ENCODE measurements around the gene BORCS6. TPM values are rescaled to one million over a fixed set of nuclear protein-coding genes. Genes with fewer than 3 reads are reported as not detected.

BORCS6 gene
- polyA plus RNA-seq, 1 donor from 2014 or later, result 12.1 TPM

DNA sequence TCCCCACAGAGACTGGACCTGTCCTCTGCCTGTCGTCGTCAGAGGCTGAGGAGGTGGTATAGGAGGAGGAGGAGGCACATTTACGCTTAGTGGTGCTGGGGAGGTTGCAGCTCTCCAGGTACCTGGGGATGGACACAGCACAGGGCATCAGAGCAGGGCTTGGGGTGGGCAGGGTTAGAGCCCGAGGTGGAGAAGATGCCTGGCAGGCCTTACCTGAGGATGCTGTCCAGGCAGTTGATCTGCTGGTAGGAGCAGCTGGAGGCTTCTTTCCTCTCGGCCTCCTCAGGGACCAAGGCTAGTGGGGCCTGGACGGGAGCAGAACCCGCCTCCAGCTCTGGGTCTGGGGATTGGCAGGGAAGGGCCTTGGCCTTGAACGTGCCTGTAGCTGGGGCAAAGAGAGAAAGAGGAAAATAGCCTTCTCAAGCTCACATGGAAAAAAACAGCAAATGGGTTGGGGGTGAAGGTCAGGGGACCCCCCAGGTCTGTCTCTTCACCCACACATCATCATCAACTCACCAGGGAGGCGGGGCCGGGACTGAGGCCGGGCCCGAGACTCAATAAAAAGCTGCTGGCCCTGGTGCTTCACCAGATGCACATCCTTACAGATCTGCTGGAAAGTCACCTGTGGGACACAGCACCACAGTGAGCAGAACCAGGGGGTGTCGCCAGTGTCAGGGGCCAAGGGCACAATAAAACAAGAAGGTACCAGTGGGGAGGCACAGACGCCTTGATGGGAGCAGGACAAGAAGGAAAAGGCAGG is 43.4 kb downstream of the BORCS6 start:
- no peaks in the 10 kb centered on the region for H3K9me2 ChIP-seq (ENCODE audit: insufficient read depth, low read length)
- H3K4me3 ChIP-seq (ENCODE audit: low read length), result no peak overlapping the region
- H3K36me3 ChIP-seq (ENCODE audit: insufficient read depth, low read length), result no peaks in the 10 kb centered on the region
- no peak overlapping the region for H3K27ac ChIP-seq (ENCODE audit: low read length)
- H3K79me2 ChIP-seq (replicated peaks; ENCODE audit: insufficient read depth, low read length), result no peaks in the 10 kb centered on the region
- H3K9me3 ChIP-seq (ENCODE audit: low read length), result no peaks in the 10 kb centered on the region
- H4K20me1 ChIP-seq (ENCODE audit: insufficient read depth), result no peaks in the 10 kb centered on the region
- TF ChIP-seq, protein P1, sequence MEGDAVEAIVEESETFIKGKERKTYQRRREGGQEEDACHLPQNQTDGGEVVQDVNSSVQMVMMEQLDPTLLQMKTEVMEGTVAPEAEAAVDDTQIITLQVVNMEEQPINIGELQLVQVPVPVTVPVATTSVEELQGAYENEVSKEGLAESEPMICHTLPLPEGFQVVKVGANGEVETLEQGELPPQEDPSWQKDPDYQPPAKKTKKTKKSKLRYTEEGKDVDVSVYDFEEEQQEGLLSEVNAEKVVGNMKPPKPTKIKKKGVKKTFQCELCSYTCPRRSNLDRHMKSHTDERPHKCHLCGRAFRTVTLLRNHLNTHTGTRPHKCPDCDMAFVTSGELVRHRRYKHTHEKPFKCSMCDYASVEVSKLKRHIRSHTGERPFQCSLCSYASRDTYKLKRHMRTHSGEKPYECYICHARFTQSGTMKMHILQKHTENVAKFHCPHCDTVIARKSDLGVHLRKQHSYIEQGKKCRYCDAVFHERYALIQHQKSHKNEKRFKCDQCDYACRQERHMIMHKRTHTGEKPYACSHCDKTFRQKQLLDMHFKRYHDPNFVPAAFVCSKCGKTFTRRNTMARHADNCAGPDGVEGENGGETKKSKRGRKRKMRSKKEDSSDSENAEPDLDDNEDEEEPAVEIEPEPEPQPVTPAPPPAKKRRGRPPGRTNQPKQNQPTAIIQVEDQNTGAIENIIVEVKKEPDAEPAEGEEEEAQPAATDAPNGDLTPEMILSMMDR (IDR thresholded peaks at IDR 0.05; ENCODE audit: poor library complexity, severe bottlenecking), result no peak
- TF ChIP-seq EP300 (conservative IDR thresholded peaks at IDR 0.05; ENCODE audit: poor library complexity, severe bottlenecking) (no peak), POLR2AphosphoS5 (IDR thresholded peaks at IDR 0.05) (no peak), TAF1 (IDR thresholded peaks at IDR 0.05; ENCODE audit: low read depth) (no peak), MXI1 (conservative IDR thresholded peaks at IDR 0.05; ENCODE audit: poor library complexity, severe bottlenecking) (no peak), RAD21 (conservative IDR thresholded peaks at IDR 0.05) (no peak), EZH2 (IDR thresholded peaks at IDR 0.05; ENCODE audit: borderline replicate concordance, insufficient read depth, low read length, poor library complexity, severe bottlenecking) (no peak), SMC3 (conservative IDR thresholded peaks at IDR 0.05; ENCODE audit: poor library complexity) (no peak)
- TF ChIP-seq, protein P2, sequence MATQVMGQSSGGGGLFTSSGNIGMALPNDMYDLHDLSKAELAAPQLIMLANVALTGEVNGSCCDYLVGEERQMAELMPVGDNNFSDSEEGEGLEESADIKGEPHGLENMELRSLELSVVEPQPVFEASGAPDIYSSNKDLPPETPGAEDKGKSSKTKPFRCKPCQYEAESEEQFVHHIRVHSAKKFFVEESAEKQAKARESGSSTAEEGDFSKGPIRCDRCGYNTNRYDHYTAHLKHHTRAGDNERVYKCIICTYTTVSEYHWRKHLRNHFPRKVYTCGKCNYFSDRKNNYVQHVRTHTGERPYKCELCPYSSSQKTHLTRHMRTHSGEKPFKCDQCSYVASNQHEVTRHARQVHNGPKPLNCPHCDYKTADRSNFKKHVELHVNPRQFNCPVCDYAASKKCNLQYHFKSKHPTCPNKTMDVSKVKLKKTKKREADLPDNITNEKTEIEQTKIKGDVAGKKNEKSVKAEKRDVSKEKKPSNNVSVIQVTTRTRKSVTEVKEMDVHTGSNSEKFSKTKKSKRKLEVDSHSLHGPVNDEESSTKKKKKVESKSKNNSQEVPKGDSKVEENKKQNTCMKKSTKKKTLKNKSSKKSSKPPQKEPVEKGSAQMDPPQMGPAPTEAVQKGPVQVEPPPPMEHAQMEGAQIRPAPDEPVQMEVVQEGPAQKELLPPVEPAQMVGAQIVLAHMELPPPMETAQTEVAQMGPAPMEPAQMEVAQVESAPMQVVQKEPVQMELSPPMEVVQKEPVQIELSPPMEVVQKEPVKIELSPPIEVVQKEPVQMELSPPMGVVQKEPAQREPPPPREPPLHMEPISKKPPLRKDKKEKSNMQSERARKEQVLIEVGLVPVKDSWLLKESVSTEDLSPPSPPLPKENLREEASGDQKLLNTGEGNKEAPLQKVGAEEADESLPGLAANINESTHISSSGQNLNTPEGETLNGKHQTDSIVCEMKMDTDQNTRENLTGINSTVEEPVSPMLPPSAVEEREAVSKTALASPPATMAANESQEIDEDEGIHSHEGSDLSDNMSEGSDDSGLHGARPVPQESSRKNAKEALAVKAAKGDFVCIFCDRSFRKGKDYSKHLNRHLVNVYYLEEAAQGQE (IDR thresholded peaks at IDR 0.05; ENCODE audit: borderline replicate concordance), result no peak
- H2AFZ ChIP-seq (ENCODE audit: low read depth, low read length), result no peak overlapping the region
- no peak overlapping the region for H3K4me2 ChIP-seq (ENCODE audit: low read length)
- H3K27me3 ChIP-seq (ENCODE audit: insufficient read depth, low read depth, low read length), result no peaks in the 10 kb centered on the region
- H3K9ac ChIP-seq (ENCODE audit: low read length), result no peak overlapping the region
- H3F3A ChIP-seq (ENCODE audit: insufficient read depth, low read length, poor library complexity, severe bottlenecking), result peaks cover 2% of the 10 kb centered on the region

DNA sequence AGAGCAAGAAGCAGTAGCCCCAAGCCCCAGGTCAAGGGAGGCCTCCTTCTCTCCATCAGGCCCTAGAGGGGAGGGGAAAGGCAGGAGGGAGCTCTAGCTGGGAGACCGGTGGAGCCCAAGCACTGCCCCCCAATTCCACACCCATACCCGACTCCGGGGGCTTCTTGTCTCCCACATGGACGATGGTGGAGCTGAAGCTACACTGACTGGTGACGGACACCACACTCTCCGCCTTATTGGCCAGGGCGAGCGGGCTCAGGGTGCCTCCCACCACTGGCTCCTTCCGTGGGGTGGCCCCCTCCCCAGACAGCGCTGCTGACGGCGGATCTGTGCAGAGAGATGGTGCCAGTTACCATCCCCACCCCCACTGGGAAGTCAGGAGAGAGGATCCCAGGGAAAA is 44.2 kb downstream of the BORCS6 start:
- Histone ChIP-seq H3K4me2 (ENCODE audit: low read length) (no peak overlapping the region), H3K9me3 (ENCODE audit: low read length) (no peaks in the 10 kb centered on the region), H3F3A (ENCODE audit: insufficient read depth, low read length, poor library complexity, severe bottlenecking) (no peaks in the 10 kb centered on the region), H3K27ac (ENCODE audit: low read length) (no peak overlapping the region), H3K9ac (ENCODE audit: low read length) (no peak overlapping the region), H3K9me2 (ENCODE audit: insufficient read depth, low read length) (no peaks in the 10 kb centered on the region), H4K20me1 (ENCODE audit: insufficient read depth) (no peaks in the 10 kb centered on the region), H3K36me3 (ENCODE audit: insufficient read depth, low read length) (no peaks in the 10 kb centered on the region), H3K4me3 (ENCODE audit: low read length) (no peak overlapping the region), H2AFZ (ENCODE audit: low read depth, low read length) (no peak overlapping the region), H3K79me2 (replicated peaks; ENCODE audit: insufficient read depth, low read length) (no peaks in the 10 kb centered on the region), H3K27me3 (ENCODE audit: insufficient read depth, low read depth, low read length) (no peaks in the 10 kb centered on the region)
- TF ChIP-seq, protein P1 (IDR thresholded peaks at IDR 0.05; ENCODE audit: poor library complexity, severe bottlenecking), result no peak
- TF ChIP-seq, protein P2 (IDR thresholded peaks at IDR 0.05; ENCODE audit: borderline replicate concordance), result no peak
- TF ChIP-seq RAD21 (conservative IDR thresholded peaks at IDR 0.05) (no peak), EZH2 (IDR thresholded peaks at IDR 0.05; ENCODE audit: borderline replicate concordance, insufficient read depth, low read length, poor library complexity, severe bottlenecking) (no peak), POLR2AphosphoS5 (IDR thresholded peaks at IDR 0.05) (no peak), TAF1 (IDR thresholded peaks at IDR 0.05; ENCODE audit: low read depth) (no peak), MXI1 (conservative IDR thresholded peaks at IDR 0.05; ENCODE audit: poor library complexity, severe bottlenecking) (no peak), SMC3 (conservative IDR thresholded peaks at IDR 0.05; ENCODE audit: poor library complexity) (no peak), EP300 (conservative IDR thresholded peaks at IDR 0.05; ENCODE audit: poor library complexity, severe bottlenecking) (no peak)
